HG03457 (cell line): Measurements from ENCODE around the gene CFD.
"Not testable (repeated sequence)": the region's sequence is repeated elsewhere in the genome, so short reads cannot be mapped to it uniquely, and the experiment has no call there.

Experiments used
- ATAC-seq: cut with Tn5 transposase; IDR thresholded peaks from one replicate; pipeline ENCODE4 v1.9.1; 2021; ENCODE audit warnings: moderate number of reproducible peaks; ENCODE audit not compliant: unreplicated experiment

The CFD gene

DNA sequence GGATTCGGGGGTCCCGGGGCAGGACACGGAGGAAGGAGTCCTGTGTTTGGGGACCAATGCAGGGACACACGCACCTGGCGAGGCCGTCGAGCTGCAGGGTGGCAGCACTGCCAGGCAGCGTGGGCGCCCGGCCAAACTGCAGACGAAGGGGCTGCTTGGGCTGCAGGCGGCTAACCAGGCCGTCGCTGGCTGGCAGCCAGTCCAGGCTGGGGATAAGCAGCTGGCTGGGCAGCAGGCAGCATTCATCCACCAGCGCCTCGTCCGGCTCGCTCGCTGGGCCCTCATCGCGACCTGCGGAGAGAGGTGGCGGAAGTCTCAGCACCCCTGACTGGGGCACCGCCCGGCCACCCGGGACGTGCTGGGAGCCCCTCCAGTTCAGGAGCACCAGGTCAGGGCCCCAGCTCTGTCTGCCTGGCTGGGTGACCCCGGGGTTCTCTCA lies 11.5 kb downstream of the CFD start:
- no peak for ATAC-seq

DNA sequence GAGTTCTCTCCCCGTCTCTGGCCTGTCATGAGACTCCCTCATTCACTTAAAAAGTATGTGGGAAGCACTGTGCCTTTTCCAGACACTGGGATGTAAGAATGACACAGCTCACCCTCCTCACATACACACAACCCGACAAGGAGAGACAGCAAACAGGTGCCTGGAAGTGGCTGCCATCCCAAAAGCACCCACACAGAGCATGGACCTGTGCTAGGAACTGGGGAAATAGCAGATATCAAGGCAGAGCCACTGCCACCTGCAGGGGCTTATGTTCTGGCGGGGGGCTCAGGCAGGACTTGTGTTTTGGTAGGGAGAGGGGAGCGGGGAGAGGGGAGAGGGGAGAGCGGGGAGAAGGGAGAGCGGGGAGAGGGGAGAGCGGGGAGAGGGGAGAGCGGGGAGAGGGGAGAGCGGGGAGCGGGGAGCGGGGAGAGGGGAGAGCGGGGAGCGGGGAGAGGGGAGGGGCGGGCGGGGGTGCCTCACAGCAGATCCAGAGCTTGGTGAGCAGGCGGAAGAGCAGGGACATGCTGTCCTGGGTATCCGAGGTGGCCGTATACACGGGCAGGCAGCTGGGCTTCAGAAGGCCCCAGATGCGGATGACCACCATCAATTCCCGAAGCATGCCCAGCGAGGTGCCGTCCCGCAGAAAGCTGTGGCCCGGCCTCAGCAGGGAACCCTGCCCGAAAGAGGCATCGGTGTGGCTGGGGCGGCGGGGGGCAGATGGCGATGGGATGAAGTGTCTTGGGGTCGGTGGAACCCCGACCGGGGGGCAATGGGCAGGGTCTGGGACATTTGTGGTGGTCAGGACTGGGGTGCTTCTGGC lies 12.2 kb downstream of the CFD start:
- no peak for ATAC-seq

DNA sequence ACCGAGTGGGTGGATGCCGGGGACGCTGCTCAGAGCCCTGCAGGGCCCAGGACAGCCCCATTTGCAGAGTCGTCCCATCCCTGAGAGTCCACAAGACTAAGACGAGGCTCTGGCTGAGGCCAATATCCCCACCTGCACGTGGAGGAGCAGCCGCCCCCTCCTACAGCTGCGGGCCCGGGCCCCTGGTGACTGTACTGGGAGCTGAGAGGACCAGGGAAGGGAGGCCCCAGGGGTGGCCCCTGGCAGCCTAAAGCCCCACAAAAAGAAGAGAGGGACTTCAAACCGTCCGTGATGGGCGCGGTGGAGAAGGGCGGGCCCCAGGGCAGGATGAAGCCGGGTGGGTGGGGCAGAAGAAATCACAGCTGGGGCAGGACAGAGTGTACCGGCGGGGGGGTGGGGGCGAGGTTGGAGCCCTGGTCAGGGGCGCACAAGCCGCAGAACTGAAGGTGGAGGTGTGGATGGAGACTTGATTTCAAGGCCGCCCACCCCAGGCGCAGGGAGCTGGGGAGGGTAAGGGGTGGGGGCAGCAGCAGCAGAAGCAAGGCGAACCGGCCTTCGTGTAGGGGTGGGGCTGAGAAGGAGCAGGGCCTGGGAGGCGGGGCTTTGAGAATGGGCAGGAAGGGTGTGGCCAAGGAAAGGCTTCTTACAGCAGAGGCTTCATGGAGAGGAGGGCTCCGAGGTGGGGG lies 12.9 kb downstream of the CFD start:
- no peak for ATAC-seq

DNA sequence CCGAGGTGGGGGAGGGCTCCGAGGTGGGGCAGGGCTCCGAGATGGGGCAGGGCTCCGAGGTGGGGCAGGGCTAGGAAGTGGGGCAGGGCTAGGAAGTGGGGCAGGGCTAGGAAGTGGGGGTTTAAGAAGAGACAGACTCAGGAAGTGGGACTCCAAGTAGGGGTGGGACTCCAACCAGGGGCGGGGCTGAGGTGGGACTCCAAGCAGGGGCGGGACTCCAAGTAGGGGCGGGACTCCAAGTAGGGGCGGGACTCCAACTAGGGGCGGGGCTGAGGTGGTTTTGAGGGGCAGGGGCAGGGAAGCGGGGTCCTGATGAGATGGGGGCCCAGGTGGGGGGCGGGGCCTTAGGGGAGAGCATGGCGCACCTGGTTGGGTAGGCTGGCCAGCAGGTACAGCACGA lies 13.6 kb downstream of the CFD start:
- no peak for ATAC-seq

DNA sequence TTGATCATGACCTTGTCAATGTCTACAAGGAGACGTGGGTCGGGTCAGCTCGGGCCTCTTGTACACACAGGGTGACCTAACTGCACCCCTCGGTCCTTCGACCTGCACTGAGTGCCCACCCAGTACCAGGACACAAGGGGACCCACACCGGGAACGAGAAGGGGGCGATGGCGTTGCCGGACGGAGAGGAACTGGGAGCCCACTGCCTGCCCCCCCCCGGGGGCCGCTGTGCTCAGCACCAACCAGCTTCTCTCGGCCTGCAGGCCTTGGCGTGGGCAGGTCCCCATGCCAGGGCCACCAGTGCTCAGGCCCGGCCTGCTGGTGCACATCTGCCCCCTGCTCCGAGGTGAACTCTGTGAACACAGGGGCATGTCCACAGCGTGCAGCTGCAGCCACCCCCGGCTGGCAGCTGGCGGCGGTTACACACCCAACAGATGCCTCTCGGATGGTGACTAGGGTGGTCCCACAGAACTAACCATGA lies 14.1 kb downstream of the CFD start:
- no peak for ATAC-seq

DNA sequence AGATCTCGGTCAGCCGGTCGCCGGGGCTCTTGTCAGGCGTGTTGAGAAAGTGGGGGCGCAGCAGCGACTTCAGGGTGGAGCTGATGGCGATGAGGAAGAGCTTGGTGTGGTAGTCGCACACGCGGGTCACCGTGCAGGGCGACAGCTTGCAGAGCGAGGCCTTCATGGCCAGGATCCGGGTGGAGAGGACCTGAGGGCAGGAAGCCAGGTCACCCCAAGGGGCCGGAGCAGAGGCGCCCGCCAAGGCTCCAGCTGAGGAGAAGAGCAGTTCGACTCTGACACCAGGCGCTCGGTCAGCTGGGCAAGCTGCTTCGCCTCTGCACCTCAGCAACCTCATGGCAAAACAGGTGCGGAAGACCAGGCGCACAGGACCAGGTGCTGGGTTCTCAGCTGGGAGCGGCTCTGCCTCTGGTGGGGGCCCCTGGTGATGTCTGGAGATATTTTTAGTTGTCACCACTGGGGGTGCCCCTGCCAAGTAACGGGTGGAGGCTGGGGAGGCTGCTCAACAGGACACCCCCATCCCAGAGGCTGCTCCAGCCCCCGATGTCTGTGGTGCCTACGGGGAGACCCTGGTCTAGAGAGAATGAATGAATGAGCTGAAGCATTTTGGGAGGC lies 15.9 kb downstream of the CFD start:
- ATAC-seq, result no peak

DNA sequence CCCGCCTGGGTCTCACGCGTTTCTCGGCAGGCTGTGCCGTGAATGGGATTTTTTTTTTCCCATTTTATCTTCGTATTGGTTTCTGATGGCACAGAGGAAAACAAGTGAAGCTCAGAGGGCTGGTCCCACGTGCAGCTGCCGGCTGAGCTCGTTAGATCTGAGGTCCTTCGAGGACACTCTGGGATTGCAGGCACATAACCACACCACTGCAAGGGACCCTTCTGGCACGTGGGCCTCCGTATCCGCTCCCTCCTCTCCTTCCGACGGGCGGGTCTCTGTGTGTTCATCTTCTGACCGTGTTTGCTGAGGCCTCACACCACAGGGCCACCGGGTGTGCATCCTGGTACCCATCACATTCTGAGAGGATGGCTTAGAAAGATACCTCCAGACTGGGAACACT lies 16.6 kb downstream of the CFD start:
- ATAC-seq, result no peak

DNA sequence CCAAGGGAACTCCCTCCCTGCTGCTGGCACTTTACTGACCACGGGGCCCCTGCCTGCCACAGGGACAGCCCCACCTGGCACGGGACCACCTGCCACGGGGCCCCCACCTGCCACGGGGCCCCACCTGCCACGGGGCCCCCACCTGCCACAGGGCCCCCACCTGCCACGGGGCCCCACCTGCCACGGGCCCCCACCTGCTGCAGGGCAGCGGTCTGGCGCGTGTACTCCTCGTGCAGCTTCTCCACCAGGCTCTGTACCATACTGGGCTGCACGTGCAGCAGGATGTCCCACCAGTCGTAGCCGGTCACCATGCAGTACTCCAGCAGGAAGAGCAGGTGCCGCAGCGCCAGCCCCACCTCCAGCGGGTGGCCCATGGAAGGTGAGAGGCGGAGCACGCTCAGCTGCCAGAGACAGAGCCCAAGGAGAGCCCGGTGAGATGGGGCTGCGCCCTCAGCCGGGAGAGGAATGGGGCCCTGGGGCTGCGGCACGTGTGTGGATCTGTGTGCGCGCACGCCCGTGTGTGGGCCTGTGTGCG lies 17.4 kb downstream of the CFD start:
- no peak for ATAC-seq

DNA sequence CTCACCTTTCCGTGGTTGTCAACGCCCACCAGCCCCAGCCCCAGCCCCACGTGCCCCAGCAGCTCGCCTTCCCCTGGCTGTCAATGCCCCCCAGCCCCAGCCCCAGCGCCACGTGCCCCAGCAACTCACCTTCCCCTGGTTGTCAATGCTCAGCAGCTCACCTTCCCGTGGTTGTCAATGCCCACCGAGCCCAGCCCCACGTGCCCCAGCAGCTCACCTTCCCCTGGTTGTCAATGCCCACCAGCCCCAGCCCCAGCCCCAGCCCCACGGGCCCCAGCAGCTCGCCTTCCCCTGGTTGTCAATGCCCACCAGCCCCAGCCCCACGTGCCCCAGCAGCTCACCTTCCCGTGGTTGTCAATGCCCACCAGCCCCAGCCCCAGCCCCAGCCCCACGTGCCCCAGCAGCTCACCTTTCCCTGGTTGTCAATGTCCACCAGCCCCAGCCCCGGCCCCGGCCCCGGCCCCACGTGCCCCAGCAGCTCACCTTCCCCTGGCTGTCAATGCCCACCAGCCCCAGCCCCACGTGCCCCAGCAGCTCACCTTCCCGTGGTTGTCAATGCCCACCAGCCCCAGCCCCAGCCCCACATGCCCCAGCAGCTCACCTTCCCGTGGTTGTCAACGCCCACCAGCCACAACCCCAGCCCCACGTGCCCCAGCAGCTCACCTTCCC lies 18.7 kb downstream of the CFD start:
- ATAC-seq, result not testable (repeated sequence)

DNA sequence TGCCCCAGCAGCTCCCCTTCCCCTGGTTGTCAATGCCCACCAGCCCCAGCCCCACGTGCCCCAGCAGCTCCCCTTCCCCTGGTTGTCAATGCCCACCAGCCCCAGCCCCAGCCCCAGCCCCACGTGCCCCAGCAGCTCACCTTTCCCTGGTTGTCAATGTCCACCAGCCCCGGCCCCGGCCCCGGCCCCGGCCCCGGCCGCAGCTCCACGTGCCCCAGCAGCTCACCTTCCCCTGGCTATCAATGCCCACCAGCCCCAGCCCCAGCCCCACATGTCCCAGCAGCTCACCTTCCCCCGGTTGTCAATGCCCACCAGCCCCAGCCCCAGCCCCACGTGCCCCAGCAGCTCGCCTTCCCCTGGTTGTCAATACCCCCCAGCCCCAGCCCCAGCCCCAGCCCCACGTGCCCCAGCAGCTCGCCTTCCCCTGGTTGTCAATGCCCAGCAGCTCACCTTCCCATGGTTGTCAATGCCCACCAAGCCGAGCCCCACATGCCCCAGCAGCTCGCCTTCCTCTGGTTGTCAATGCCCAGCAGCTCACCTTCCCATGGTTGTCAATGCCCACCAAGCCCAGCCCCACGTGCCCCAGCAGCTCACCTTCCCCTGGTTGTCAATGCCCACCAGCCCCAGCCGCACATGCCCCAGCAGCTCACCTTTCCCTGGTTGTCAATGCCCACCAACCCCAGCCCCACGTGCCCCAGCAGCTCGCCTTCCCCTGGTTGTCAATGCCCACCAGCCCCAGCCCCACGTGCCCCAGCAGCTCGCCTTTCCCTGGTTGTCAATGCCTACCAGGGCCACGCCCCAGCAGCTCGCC lies 19.5 kb downstream of the CFD start:
- ATAC-seq, result not testable (repeated sequence)

DNA sequence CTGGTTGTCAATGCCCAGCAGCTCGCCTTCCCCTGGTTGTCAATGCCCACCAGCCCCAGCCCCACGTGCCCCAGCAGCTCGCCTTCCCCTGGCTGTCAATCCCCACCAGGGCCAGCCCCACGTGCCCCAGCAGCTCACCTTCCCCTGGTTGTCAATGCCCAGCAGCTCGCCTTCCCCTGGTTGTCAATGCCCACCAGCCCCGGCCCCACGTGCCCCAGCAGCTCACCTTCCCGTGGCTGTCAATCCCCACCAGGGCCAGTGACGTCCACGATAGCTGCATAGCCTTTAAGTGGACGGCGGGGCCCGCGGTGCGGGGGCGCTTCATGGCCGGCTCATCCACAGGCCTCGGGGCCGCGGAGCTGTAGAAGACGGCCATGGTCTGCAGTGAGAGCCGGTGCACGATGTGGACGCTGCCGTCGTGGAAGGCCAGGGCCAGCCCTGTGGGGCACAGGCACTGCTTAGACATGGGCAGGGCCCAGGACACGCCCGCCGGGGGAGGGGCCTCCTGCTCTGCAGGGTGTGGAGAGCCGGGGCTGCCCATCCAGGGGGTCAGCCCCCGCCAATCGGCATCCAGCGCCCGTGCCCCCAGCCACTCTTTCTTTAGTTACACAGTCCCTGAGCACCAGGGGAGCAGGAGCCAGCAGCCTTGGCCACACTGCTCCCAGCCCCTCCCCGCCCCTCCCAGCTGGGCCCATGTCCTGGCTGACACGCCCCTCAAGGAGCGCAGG lies 20.4 kb downstream of the CFD start:
- ATAC-seq, result no peak

DNA sequence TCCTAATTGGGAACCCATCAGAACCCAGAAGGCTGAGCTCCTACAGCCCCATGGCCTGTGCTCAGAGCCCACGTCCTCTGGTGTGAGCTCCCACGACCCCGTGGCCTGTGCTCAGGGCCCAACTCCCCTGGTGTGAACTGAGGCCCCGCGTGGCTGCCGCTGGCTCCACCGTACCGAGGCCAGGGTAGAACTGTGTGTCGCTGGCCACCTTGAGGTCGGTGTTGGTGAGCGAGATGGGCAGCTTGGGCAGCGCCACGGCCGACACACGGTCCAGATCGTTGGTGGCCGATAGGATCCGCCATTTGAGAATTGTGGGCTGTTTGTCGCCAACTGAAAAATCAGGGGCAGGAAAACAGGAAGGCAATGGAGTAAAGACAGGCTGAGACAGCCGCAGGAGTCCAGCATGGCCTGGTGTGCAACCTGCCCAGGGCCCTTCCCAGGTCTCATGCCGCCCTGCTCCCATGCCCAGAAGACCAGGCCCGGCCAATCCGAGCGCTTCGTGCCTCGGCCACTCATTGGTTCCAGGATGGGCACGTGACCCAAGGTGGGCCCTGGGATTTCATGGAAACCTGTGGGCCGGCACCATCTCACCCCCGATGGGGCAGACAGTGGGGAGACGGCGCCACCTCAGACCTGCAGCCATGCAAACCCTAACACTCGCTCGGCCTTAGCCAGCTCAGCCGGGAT lies 22.1 kb downstream of the CFD start:
- ATAC-seq, result no peak

DNA sequence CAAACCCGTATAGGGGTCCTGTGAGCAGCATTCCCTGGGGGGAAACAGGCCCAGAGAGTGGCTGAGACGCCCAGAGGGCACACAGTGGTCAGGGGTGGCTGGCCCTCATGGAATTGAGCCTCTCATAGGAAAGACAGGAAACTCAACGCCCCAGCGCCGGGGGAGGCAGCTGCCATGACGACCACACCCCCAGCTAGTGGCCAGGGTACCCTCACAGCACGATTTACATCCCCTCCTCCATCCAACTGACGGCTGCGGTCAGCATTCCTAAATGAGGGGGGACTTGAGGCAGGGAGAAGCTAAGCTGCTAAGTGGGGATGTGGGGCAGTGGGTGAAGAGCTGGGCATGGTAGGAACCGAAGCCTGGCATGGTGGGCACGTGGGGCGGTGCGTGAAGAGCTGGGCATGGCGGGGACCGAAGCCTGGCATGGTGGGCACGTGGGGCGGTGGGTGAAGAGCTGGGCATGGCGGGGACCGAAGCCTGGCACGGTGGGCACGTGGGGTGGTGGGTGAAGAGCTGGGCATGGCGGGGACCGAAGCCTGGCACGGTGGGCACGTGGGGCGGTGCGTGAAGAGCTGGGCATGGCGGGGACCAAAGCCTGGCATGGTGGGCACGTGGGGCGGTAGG lies 23.5 kb downstream of the CFD start:
- no peak for ATAC-seq

DNA sequence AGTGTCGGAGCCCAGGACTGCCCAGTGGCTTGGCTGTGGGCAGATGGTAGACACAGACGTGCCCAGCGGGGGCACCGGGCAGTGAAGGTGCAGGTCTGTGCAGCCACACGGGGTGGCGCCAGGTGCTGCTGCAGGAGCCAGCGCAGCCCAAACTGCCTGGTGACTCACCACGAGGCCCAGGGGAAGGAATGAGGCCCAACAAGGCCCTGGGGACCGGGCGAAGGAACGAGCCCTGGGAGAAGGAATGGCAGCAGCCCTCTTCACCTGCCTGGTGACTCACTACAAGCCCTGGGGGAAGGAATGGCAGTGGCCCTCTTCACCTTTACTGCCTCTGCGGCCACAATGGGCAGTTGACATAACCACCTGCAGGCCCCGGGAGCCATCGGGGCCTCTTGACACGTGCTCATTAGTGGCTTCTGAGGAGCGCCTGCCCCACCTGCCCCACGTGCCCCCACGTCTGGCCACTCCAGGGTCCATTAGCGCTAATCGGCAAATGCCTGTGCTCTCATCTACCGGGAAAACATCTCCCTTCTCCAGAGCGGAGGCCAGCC lies 24.3 kb downstream of the CFD start:
- no peak for ATAC-seq

DNA sequence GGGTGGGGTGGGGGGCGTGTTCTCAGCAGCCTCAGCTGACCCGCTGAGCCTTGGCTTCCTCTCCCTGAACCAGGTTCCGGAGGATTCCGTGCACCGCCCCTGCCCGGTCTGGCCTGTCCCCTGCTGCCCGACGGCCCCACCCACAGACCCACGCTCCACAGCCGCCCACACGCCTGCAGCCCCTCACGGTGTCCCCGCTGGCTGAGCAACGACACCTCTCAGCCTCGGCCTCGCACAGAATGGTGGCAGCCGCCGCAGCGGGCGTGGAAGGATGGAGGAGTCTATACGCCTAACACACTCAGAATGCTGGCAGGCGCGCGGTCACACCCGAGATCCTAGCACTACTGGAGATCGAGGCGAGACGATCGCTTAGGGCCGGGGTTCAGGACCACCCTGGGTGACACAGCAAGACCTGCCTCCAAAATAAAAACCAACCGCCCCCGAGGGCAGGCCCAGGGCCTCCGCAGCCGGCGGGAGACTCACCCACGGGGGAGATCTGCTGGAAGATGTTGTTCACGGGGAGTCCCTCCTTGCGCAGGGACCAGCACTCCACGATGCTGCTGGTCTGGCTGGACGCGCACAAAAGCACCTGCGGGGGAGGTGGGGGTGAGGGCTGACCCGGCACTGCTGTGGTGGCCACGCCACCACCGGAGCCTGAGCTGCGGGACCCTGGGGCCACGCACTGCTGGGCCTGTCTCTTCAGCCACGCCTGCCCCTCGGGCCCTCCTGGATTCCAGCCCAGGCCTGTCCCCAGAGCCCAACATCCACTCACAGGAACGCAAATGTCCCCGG lies 25.2 kb downstream of the CFD start:
- ATAC-seq, result no peak

DNA sequence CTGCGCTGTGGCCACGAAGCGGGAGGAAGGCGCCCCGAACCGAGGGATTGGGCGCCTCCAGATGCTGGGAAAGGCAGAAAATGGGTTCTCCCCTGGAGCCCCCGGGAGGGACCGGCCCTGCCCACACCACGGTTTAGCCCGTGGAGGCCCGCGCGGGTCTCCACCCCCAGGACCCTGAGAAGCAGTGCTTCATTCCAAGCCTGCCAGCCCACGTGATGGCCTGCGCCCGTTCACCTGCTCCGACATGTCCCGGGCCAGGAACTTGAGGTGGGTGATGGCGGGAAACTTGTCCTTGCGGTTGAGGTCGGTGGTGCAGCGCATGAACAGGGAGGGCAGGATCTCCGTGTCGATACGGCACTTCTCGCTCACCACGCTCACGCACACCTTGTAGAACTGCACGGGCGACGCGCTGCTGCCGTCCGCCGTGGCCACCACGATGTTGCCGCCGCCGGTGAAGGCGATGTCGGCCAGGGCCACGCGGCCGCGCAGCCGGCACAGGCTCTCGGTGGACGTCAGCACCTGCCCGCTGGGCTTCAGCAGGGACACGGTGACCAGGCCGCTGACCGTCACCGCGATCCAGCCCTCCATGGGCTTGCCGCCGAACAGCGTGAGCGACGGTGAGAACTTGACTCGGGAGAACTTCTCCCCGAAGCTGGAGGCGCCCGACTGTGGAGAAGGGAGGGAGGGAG lies 26.2 kb downstream of the CFD start:
- ATAC-seq, result no peak

DNA sequence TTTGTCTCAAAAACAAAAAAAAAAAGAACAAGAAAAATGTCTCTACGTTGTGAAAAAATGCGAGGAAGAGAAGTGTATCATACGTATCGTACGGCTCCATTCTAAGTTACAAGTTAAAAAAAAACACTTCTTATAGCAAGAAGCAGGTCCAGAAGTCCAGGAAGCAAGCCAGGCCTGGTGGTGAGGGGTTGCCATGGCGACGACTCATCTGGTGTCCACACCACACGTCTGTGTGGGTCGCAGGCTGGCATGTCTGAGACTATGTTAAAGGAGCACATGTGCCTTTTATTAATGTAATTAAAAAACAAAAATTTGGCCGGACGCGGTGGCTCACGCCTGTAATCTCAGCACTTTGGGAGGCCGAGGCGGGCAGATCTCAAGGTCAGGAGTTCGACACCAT lies 27.6 kb downstream of the CFD start:
- ATAC-seq, result no peak
